H9 (cell line): Measurements from ENCODE around the gene CYTIP. TPM values are rescaled to one million over a fixed set of nuclear protein-coding genes. Genes with fewer than 3 reads are reported as not detected.

Experiments
- DNase-seq: peaks from one replicate; pipeline ENCODE4 v3.0.0-alpha.2; 2017
- H2AFZ ChIP-seq: one replicate; pipeline ENCODE4 v1.6.1; 2013; ENCODE audit warnings: mild to moderate bottlenecking, low read length, control low read depth, moderate library complexity
- H2AK5ac ChIP-seq: 2 replicates; pipeline ENCODE4 v1.6.1; 2013; ENCODE audit warnings: low read length, control low read depth, mixed read lengths; ENCODE audit not compliant: insufficient read length
- H2BK120ac ChIP-seq: one replicate; pipeline ENCODE4 v1.6.1; 2013; ENCODE audit warnings: low read depth, mild to moderate bottlenecking, low read length, control low read depth, inconsistent platforms; ENCODE audit not compliant: poor library complexity, severe bottlenecking
- H2BK12ac ChIP-seq: 2 replicates; pipeline ENCODE4 v1.6.1; 2013; ENCODE audit warnings: low read length, control low read depth, mixed read lengths, low read depth; ENCODE audit not compliant: insufficient read length
- H2BK15ac ChIP-seq: 2 replicates; pipeline ENCODE4 v1.6.1; 2013; ENCODE audit warnings: low read depth, low read length, control low read depth
- H2BK20ac ChIP-seq: one replicate; pipeline ENCODE4 v1.6.1; 2013; ENCODE audit warnings: low read depth, mild to moderate bottlenecking, low read length, control low read depth, inconsistent platforms; ENCODE audit not compliant: poor library complexity, severe bottlenecking
- H2BK5ac ChIP-seq: 2 replicates; pipeline ENCODE4 v1.6.1; 2013; ENCODE audit warnings: low read length, control low read depth, mixed read lengths; ENCODE audit not compliant: insufficient read length
- H3K14ac ChIP-seq: 2 replicates; pipeline ENCODE4 v1.6.1; 2013; ENCODE audit warnings: low read length, control low read depth; ENCODE audit not compliant: insufficient read depth
- H3K18ac ChIP-seq: 2 replicates; pipeline ENCODE4 v1.6.1; 2013; ENCODE audit warnings: low read depth, mild to moderate bottlenecking, mixed read lengths, low read length, control low read depth; ENCODE audit not compliant: insufficient read length
- H3K23ac ChIP-seq: 2 replicates; pipeline ENCODE4 v1.6.1; 2013; ENCODE audit warnings: low read length, control low read depth, mixed read lengths, low read depth; ENCODE audit not compliant: insufficient read length
- H3K23me2 ChIP-seq: 2 replicates; pipeline ENCODE4 v1.6.1; 2013; ENCODE audit warnings: low read depth, mild to moderate bottlenecking, mixed read lengths, low read length, control low read depth; ENCODE audit not compliant: insufficient read length, poor library complexity, severe bottlenecking
- H3K27ac ChIP-seq: 2 replicates; pipeline ENCODE4 v1.5.1; 2013; ENCODE audit warnings: low read length, control low read depth, mixed read lengths, low read depth; ENCODE audit not compliant: insufficient read length
- H3K27me3 ChIP-seq: 2 replicates; pipeline ENCODE4 v1.6.1; 2013; ENCODE audit warnings: low read length, control low read depth, inconsistent platforms; ENCODE audit not compliant: insufficient read depth
- H3K4ac ChIP-seq: 2 replicates; pipeline ENCODE4 v1.6.1; 2013; ENCODE audit warnings: low read depth, mild to moderate bottlenecking, control low read depth, inconsistent platforms, low read length, moderate library complexity
- H3K4me1 ChIP-seq: 2 replicates; pipeline ENCODE4 v1.6.1; 2013; ENCODE audit warnings: low read length, control low read depth, inconsistent platforms; ENCODE audit not compliant: insufficient read depth
- H3K4me2 ChIP-seq: 2 replicates; pipeline ENCODE4 v1.6.1; 2013; ENCODE audit warnings: low read length, control low read depth, mixed read lengths; ENCODE audit not compliant: insufficient read length, insufficient read depth
- H3K56ac ChIP-seq: 2 replicates; pipeline ENCODE4 v1.6.1; 2013; ENCODE audit warnings: low read depth, mild to moderate bottlenecking, mixed read lengths, low read length, control low read depth; ENCODE audit not compliant: insufficient read length
- H3K79me1 ChIP-seq: 2 replicates; pipeline ENCODE4 v1.6.1; 2013; ENCODE audit warnings: low read depth, mild to moderate bottlenecking, moderate library complexity, low read length, control low read depth, inconsistent platforms; ENCODE audit not compliant: insufficient read depth, poor library complexity, severe bottlenecking
- H3K79me2 ChIP-seq: 2 replicates; pipeline ENCODE4 v1.6.1; 2013; ENCODE audit warnings: low read length, control low read depth, inconsistent platforms; ENCODE audit not compliant: insufficient read depth
- H3K9ac ChIP-seq: 2 replicates; pipeline ENCODE4 v1.6.1; 2013; ENCODE audit warnings: low read length, control low read depth, mixed read lengths; ENCODE audit not compliant: insufficient read length; ENCODE audit errors: extremely low read depth
- H3K9me3 ChIP-seq: one replicate; pipeline ENCODE4 v1.6.1; 2013; ENCODE audit warnings: low read depth, low read length, inconsistent platforms; ENCODE audit not compliant: control insufficient read depth
- H3T11ph ChIP-seq: one replicate; pipeline ENCODE4 v1.6.1; 2013; ENCODE audit warnings: mild to moderate bottlenecking, low read length, control low read depth, inconsistent platforms
- H4K20me1 ChIP-seq: one replicate; pipeline ENCODE4 v1.6.1; 2013; ENCODE audit not compliant: control insufficient read depth, insufficient read length, insufficient read depth
- H4K5ac ChIP-seq: 2 replicates; pipeline ENCODE4 v1.6.1; 2013; ENCODE audit warnings: low read depth, mild to moderate bottlenecking, mixed read lengths, low read length, control low read depth; ENCODE audit not compliant: insufficient read length
- H4K8ac ChIP-seq: replicated peaks from 2 replicates; pipeline ENCODE4 v1.6.1; 2013; ENCODE audit warnings: low read length, control low read depth, mixed read lengths, low read depth; ENCODE audit not compliant: insufficient read length
- H4K91ac ChIP-seq: 2 replicates; pipeline ENCODE4 v1.6.1; 2013; ENCODE audit warnings: low read depth, mild to moderate bottlenecking, moderate library complexity, mixed read lengths, low read length, control low read depth; ENCODE audit not compliant: insufficient read length
- H3K27ac Mint-ChIP-seq, 3 experiments: 2 replicates in 2 of 3; 3 replicates in 1 of 3; pipeline ENCODE4 v1.8.0; 2020 to 2021; ENCODE audit warnings: mixed read lengths in 3 of 3, mild to moderate bottlenecking in 1 of 3, moderate library complexity in 1 of 3
- H3K27me3 Mint-ChIP-seq: 2 replicates; pipeline ENCODE4 v1.8.0; 2021; ENCODE audit warnings: low read depth, mild to moderate bottlenecking, moderate library complexity, mixed read lengths
- H3K36me3 Mint-ChIP-seq, 3 experiments: 2 replicates in 2 of 3; 3 replicates in 1 of 3; pipeline ENCODE4 v1.8.0; 2020 to 2021; ENCODE audit warnings: low read depth in 3 of 3, mixed read lengths in 3 of 3; ENCODE audit not compliant: insufficient read depth in 1 of 3
- H3K4me1 Mint-ChIP-seq, 2 experiments: 2 replicates each; pipeline ENCODE4 v1.8.0; 2020; ENCODE audit warnings: mixed read lengths in 2 of 2
- H3K4me3 Mint-ChIP-seq, 2 experiments: 2 replicates in 1 of 2; 3 replicates in 1 of 2; pipeline ENCODE4 v1.8.0; 2020 to 2021; ENCODE audit warnings: mild to moderate bottlenecking in 2 of 2, mixed read lengths in 2 of 2, moderate library complexity in 1 of 2
- H3K9me3 Mint-ChIP-seq, 2 experiments: 2 replicates in 1 of 2; 3 replicates in 1 of 2; pipeline ENCODE4 v1.8.0; 2020; ENCODE audit warnings: mild to moderate bottlenecking in 2 of 2, mixed read lengths in 2 of 2, moderate library complexity in 1 of 2
- CTCF ChIP-seq: fragments of 200-600 bp; sonication (generic); conservative IDR thresholded peaks from 3 replicates; pipeline ENCODE4 v1.8.0; 2021; ENCODE audit warnings: antibody characterized with exemption, mild to moderate bottlenecking
- WGBS: extraction: QIAGEN DNeasy Blood & Tissue Kit; methylation state at CpG from one replicate; pipeline ENCODE4 v1.1.7; 2013; ENCODE audit warnings: missing lambda C conversion rate, low lambda C conversion rate, mixed read lengths; ENCODE audit not compliant: insufficient read length; ENCODE audit errors: extremely low coverage; 5-methylcytosine and 5-hydroxymethylcytosine counted together
- total RNA-seq: library from RNA; stranded (reverse); gene quantifications from 2 replicates; pipeline ENCODE4 v1.2.1, GENCODE V29; 2021

CYTIP gene
- total RNA-seq, 1 experiment from 2014 or later: 0.28 TPM

- WGBS: no CpG with 5 or more reads among the region's 1 CpG
- no peak overlapping the region for H3K23ac ChIP-seq
- H3K4me1 Mint-ChIP-seq: peaks cover 4% of the 10 kb centered on the region in 2 experiments; a peak in 2 of 4 replicates
Observed at GRCh38 chr2:157367704-157368103, 76.2 kb downstream of the CYTIP start.

More at GRCh38 chr2:157367704-157368103, 76.2 kb downstream of the CYTIP start:
- H2BK20ac ChIP-seq: no peak overlapping the region
- no peaks in the 10 kb centered on the region for H3K27me3 ChIP-seq
- H4K91ac ChIP-seq: no peak overlapping the region
- no peak overlapping the region for H2BK120ac ChIP-seq
- H3K14ac ChIP-seq: no peak overlapping the region
- no peak overlapping the region for H3K27ac ChIP-seq
- no peak overlapping the region for H2BK15ac ChIP-seq
- H3T11ph ChIP-seq: no peak overlapping the region
- H3K4me1 ChIP-seq: no peaks in the 10 kb centered on the region
- no peaks in the 10 kb centered on the region for H3K23me2 ChIP-seq
- DNase-seq: no peak
- peaks cover 0 to 7% (median 4%) of the 10 kb centered on the region in 3 experiments; a peak in 3 of 7 replicates for H3K36me3 Mint-ChIP-seq
- no peaks in the 10 kb centered on the region for H3K79me2 ChIP-seq
- H3K56ac ChIP-seq: no peak overlapping the region
- H3K9me3 Mint-ChIP-seq: peaks cover 7 to 9% of the 10 kb centered on the region in 2 experiments; a peak in 3 of 5 replicates
- no peaks in the 10 kb centered on the region for H3K79me1 ChIP-seq
- H3K9me3 ChIP-seq: no peaks in the 10 kb centered on the region
- no peak overlapping the region for H4K5ac ChIP-seq
- H4K8ac ChIP-seq: no peak overlapping the region
- no peaks in the 10 kb centered on the region for H4K20me1 ChIP-seq
- H3K4me3 Mint-ChIP-seq: no peak overlapping the region
- no peak overlapping the region for H3K27ac Mint-ChIP-seq
- no peak for TF ChIP-seq CTCF
- no peak overlapping the region for H2AFZ ChIP-seq
- H3K18ac ChIP-seq: no peak overlapping the region
- no peak overlapping the region for H2BK5ac ChIP-seq
- no peak overlapping the region for H3K9ac ChIP-seq
- no peak overlapping the region for H2BK12ac ChIP-seq
- no peaks in the 10 kb centered on the region; the same call in 1 of the 2 replicates for H3K27me3 Mint-ChIP-seq
- no peak overlapping the region for H3K4ac ChIP-seq
- no peak overlapping the region for H3K4me2 ChIP-seq
- H2AK5ac ChIP-seq: no peak overlapping the region

Other genes starting within 250 kb of the CYTIP start
- 0.13 and 0.17 TPM in 2 replicates for gene GALNT5, start 186.4 kb downstream of the CYTIP start, total RNA-seq
- gene ERMN, start 118.3 kb downstream of the CYTIP start, total RNA-seq: 0.29 and 0.48 TPM in 2 replicates
- 0.81 and 1.0 TPM in 2 replicates for gene ACVR1C, start 184.8 kb upstream of the CYTIP start, total RNA-seq